ENCODE data around the gene RPA1. TPM values are rescaled to one million over a fixed set of nuclear protein-coding genes. Genes with fewer than 3 reads are reported as not detected.
"Not testable (repeated sequence)": the region's sequence is repeated elsewhere in the genome, so short reads cannot be mapped to it uniquely, and the experiment has no call there.

The RPA1 gene
- total RNA-seq, 4 donors from 2014 or later = 22.9 to 30.8 (median 29.2) TPM

- no peak for TF ChIP-seq POLR2AphosphoS5 (IDR thresholded peaks at IDR 0.05)
- no peak for TF ChIP-seq EP300 (IDR thresholded peaks at IDR 0.05)
- no peak for TF ChIP-seq POLR2A (IDR thresholded peaks at IDR 0.05; ENCODE audit: low read depth)
- TF ChIP-seq CTCF (IDR thresholded peaks at IDR 0.05) = no peak
- no peak for DNase-seq (ENCODE audit: extremely low spot score)
- intact Hi-C loops (cut with DNase I) = no loop called here
- no peak overlapping the region for H3K27ac ChIP-seq (replicated peaks in 1 of 4)
- no peaks in the 10 kb centered on the region for H3K27me3 ChIP-seq
- H3K4me1 ChIP-seq = peaks cover 20 to 22% (median 21%) of the 10 kb centered on the region in 4 donors
- H3K4me3 ChIP-seq = no peak overlapping the region
- WGBS = 77% methylated on average over 4 of the region's 4 CpGs
- no peaks in the 10 kb centered on the region for H3K9me3 ChIP-seq
- peaks cover 22 to 53% (median 39%) of the 10 kb centered on the region in 4 donors for H3K36me3 ChIP-seq
These were observed 29.1 kb upstream of the RPA1 start for GRCh38 chr17:1800712-1801111.

GRCh38 chr17:1802429-1802828, 27.4 kb upstream of the RPA1 start:
- H3K27ac ChIP-seq (replicated peaks in 1 of 4) = no peak overlapping the region
- H3K4me1 ChIP-seq = peaks cover 5 to 12% (median 6%) of the 10 kb centered on the region in 4 donors
- H3K4me3 ChIP-seq = no peak overlapping the region
- no peaks in the 10 kb centered on the region for H3K9me3 ChIP-seq
- H3K27me3 ChIP-seq = no peaks in the 10 kb centered on the region
- 94% methylated on average over 1 of the region's 1 CpG for WGBS
- TF ChIP-seq EP300 (IDR thresholded peaks at IDR 0.05) (no peak), POLR2AphosphoS5 (IDR thresholded peaks at IDR 0.05) (no peak), POLR2A (IDR thresholded peaks at IDR 0.05; ENCODE audit: low read depth) (no peak)
- H3K36me3 ChIP-seq = peaks cover 22 to 60% (median 39%) of the 10 kb centered on the region in 4 donors
- no peak for DNase-seq (ENCODE audit: extremely low spot score)
- intact Hi-C loops (cut with DNase I) = no loop called here

- intact Hi-C loops (cut with DNase I) = no loop called here
- H3K9me3 ChIP-seq = no peaks in the 10 kb centered on the region
- H3K27me3 ChIP-seq = no peaks in the 10 kb centered on the region
- peaks cover 0 to 9% (median 0%) of the 10 kb centered on the region in 4 donors for H3K4me1 ChIP-seq
- no peak for DNase-seq (ENCODE audit: extremely low spot score)
- H3K4me3 ChIP-seq = no peak overlapping the region
- H3K36me3 ChIP-seq = peaks cover 22 to 66% (median 41%) of the 10 kb centered on the region in 4 donors
- TF ChIP-seq POLR2A (IDR thresholded peaks at IDR 0.05; ENCODE audit: low read depth) (no peak), EP300 (IDR thresholded peaks at IDR 0.05) (no peak), POLR2AphosphoS5 (IDR thresholded peaks at IDR 0.05) (no peak), CTCF (IDR thresholded peaks at IDR 0.05) (no peak)
- H3K27ac ChIP-seq (replicated peaks in 1 of 4) = no peak overlapping the region
- WGBS = 91% methylated on average over 6 of the region's 6 CpGs
These were observed 26.5 kb upstream of the RPA1 start for GRCh38 chr17:1803280-1803679.

- Histone ChIP-seq H3K4me3 (no peak overlapping the region), H3K27me3 (no peaks in the 10 kb centered on the region), H3K4me1 (no peaks in the 10 kb centered on the region), H3K36me3 (peaks cover 25 to 62% (median 38%) of the 10 kb centered on the region in 4 donors), H3K27ac (replicated peaks in 1 of 4) (no peak overlapping the region), H3K9me3 (no peaks in the 10 kb centered on the region)
- no peak for DNase-seq (ENCODE audit: extremely low spot score)
- intact Hi-C loops (cut with DNase I) = no loop called here
- 90% methylated on average over 6 of the region's 6 CpGs for whole genome bisulfite sequencing
- no peak for TF ChIP-seq EP300 (IDR thresholded peaks at IDR 0.05)
These were observed 21.9 kb upstream of the RPA1 start for GRCh38 chr17:1807890-1808289.

- no peak for DNase-seq (ENCODE audit: extremely low spot score)
- Histone ChIP-seq H3K4me1 (no peaks in the 10 kb centered on the region), H3K36me3 (peaks cover 20 to 62% (median 36%) of the 10 kb centered on the region in 4 donors), H3K4me3 (no peak overlapping the region), H3K27me3 (no peaks in the 10 kb centered on the region), H3K9me3 (no peaks in the 10 kb centered on the region), H3K27ac (replicated peaks in 1 of 4) (no peak overlapping the region)
- TF ChIP-seq POLR2A (IDR thresholded peaks at IDR 0.05; ENCODE audit: low read depth) (no peak), POLR2AphosphoS5 (IDR thresholded peaks at IDR 0.05) (no peak), CTCF (IDR thresholded peaks at IDR 0.05) (no peak), EP300 (IDR thresholded peaks at IDR 0.05) (no peak)
- 85% methylated on average over 2 of the region's 2 CpGs for WGBS
- intact Hi-C loops (cut with DNase I) = no loop called here
These were observed 21.2 kb upstream of the RPA1 start for GRCh38 chr17:1808644-1809043.

- H3K4me1 ChIP-seq; H3K4me3 ChIP-seq; intact Hi-C loops (cut with DNase I); DNase-seq (ENCODE audit: extremely low spot score); H3K27ac ChIP-seq (replicated peaks in 1 of 4); H3K9me3 ChIP-seq; H3K27me3 ChIP-seq: not testable (repeated sequence)
- 95% methylated on average over 8 of the region's 8 CpGs for WGBS
- H3K36me3 ChIP-seq = peaks cover 13 to 58% (median 30%) of the 10 kb centered on the region in 4 donors
These were observed 20.0 kb upstream of the RPA1 start for GRCh38 chr17:1809815-1810214.
